ENCODE measurements around the gene ANKRD2.
"Not testable (repeated sequence)": the region's sequence is repeated elsewhere in the genome, so short reads cannot be mapped to it uniquely, and the experiment has no call there.

Gene ANKRD2

GRCh38 chr10:97572214-97572989 is at the start of gene ANKRD2:
ANKRD2 (plus strand) TSS chr10:97572779; CDS start chr10:97572789, 10 bp downstream.
- peak; percentile 58 for DNase-seq

- DNase-seq: no peak
Measured at GRCh38 chr10:97522937-97523336, 49.6 kb upstream of the ANKRD2 start.

- no peak for DNase-seq
Measured at GRCh38 chr10:97525086-97525485, 47.5 kb upstream of the ANKRD2 start.

- no peak for DNase-seq
Measured at GRCh38 chr10:97525683-97526110, 46.9 kb upstream of the ANKRD2 start.

- DNase-seq: not testable (repeated sequence)
Measured at GRCh38 chr10:97528876-97529275, 43.7 kb upstream of the ANKRD2 start.

- DNase-seq: no peak
Measured at GRCh38 chr10:97529685-97530465, 42.7 kb upstream of the ANKRD2 start.

GRCh38 chr10:97531401-97531986 is 41.1 kb upstream of the ANKRD2 start:
- no peak for DNase-seq

- DNase-seq: no peak
Measured at GRCh38 chr10:97532935-97533671, 39.5 kb upstream of the ANKRD2 start.

- no peak for DNase-seq
Measured at GRCh38 chr10:97533888-97534287, 38.7 kb upstream of the ANKRD2 start.

- peak; percentile 24 for DNase-seq
Measured at GRCh38 chr10:97534746-97535367, 37.7 kb upstream of the ANKRD2 start.

- no peak for DNase-seq
Measured at GRCh38 chr10:97537186-97537869, 35.3 kb upstream of the ANKRD2 start.

GRCh38 chr10:97538411-97538810 is 34.2 kb upstream of the ANKRD2 start:
- DNase-seq: no peak

- DNase-seq: no peak
Measured at GRCh38 chr10:97538839-97539238, 33.7 kb upstream of the ANKRD2 start.

- no peak for DNase-seq
Measured at GRCh38 chr10:97539523-97540200, 32.9 kb upstream of the ANKRD2 start.

- DNase-seq: no peak
Measured at GRCh38 chr10:97540669-97541500, 31.7 kb upstream of the ANKRD2 start.

- DNase-seq: peak; percentile 49
Measured at GRCh38 chr10:97542169-97543024, 30.2 kb upstream of the ANKRD2 start.

- DNase-seq: peak; percentile 84
Measured at GRCh38 chr10:97543025-97543546, 29.5 kb upstream of the ANKRD2 start.

- no peak for DNase-seq
Measured at GRCh38 chr10:97546456-97547270, 25.9 kb upstream of the ANKRD2 start.

Data from GDM1 (cell line).